ENCODE data around the gene SCRN3. TPM values are rescaled to one million over a fixed set of nuclear protein-coding genes. Genes with fewer than 3 reads are reported as not detected.
"Not testable (repeated sequence)": the region's sequence is repeated elsewhere in the genome, so short reads cannot be mapped to it uniquely, and the experiment has no call there.

The SCRN3 gene
- total and polyA plus RNA-seq, 11 donors = 15.7 to 56.6 (median 35.0) TPM

DNA sequence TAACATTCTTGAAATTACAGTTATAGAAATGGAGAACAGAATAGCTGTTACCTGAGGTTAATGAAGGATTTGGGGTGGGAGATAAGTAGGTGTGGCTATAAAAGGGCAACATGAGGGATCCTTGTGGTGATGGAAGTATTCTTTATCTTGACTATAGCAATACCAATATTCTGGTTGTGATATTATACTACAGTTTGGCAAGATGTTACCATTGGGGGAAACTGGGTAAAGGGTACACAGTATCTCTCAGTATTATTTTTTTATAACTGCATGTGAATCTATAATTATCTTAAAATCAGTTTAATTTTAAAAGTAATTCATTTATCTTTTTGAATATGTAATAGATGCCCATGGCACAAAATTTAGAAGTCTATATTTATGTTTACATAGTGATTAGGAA lies 8.1 kb downstream of the SCRN3 start:
- Histone ChIP-seq H3K36me3 (peaks cover 0 to 49% (median 40%) of the 10 kb centered on the region in 9 donors), H3K27ac (no peak overlapping the region), H3K4me1 (peaks cover 0 to 5% (median 0%) of the 10 kb centered on the region in 12 donors), H3K9me3 (no peaks in the 10 kb centered on the region), H3K4me3 (no peak overlapping the region), H3K27me3 (no peaks in the 10 kb centered on the region)
- ATAC-seq = no peak
- no peak for DNase-seq
- TF ChIP-seq, protein P1, sequence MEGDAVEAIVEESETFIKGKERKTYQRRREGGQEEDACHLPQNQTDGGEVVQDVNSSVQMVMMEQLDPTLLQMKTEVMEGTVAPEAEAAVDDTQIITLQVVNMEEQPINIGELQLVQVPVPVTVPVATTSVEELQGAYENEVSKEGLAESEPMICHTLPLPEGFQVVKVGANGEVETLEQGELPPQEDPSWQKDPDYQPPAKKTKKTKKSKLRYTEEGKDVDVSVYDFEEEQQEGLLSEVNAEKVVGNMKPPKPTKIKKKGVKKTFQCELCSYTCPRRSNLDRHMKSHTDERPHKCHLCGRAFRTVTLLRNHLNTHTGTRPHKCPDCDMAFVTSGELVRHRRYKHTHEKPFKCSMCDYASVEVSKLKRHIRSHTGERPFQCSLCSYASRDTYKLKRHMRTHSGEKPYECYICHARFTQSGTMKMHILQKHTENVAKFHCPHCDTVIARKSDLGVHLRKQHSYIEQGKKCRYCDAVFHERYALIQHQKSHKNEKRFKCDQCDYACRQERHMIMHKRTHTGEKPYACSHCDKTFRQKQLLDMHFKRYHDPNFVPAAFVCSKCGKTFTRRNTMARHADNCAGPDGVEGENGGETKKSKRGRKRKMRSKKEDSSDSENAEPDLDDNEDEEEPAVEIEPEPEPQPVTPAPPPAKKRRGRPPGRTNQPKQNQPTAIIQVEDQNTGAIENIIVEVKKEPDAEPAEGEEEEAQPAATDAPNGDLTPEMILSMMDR (IDR thresholded peaks at IDR 0.05) = no peak
- no peak for TF ChIP-seq POLR2A (IDR thresholded peaks at IDR 0.05)
- intact Hi-C loops (cut with DNase I) = no loop called here

DNA sequence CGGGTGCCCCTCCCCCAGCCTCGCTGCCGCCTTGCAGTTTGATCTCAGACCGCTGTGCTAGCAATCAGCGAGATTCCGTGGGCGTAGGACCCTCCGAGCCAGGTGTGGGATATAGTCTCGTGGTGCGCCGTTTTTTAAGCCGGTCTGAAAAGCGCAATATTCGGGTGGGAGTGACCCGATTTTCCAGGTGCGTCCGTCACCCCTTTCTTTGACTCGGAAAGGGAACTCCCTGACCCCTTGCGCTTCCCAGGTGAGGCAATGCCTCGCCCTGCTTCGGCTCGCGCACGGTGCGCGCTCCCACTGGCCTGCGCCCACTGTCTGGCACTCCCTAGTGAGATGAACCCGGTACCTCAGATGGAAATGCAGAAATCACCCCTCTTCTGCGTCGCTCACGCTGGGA lies 14.5 kb downstream of the SCRN3 start:
- intact Hi-C loops (cut with DNase I); H3K9me3 ChIP-seq; DNase-seq; H3K4me1 ChIP-seq; H3K27me3 ChIP-seq; ATAC-seq; H3K27ac ChIP-seq: not testable (repeated sequence)
- peaks cover 0 to 39% (median 15%) of the 10 kb centered on the region in 9 donors for H3K36me3 ChIP-seq
- WGBS, 4 donors = 76 to 100% (median 82%) methylated on average over 11 to 21 of the region's 31 CpGs
- peak overlapping the region in 1 of 12 donors; percentile 32 for H3K4me3 ChIP-seq

DNA sequence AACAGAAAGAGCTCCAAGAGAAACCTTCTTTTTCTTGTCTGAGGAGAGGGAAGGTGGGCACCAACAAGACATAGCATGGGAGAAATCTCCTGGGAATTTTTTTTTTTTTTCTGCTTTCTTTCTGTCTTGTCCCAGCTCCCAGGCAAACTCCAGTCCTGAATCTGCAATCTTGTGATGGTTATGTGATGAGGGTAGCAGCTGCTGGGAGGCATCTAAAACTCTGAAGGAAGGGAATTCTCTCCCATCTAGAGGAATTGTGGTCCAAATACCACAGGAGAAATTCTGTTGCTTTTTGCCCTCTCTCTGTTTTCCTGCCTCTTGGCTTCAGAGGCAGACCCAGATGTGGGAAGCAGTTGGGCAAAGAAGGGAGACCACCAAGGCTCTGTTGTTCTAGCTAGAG lies 16.7 kb downstream of the SCRN3 start:
- no peak overlapping the region for H3K27ac ChIP-seq
- H3K27me3 ChIP-seq = no peaks in the 10 kb centered on the region
- TF ChIP-seq, protein P1 (IDR thresholded peaks at IDR 0.05) = no peak
- TF ChIP-seq POLR2A (IDR thresholded peaks at IDR 0.05) = no peak
- peaks cover 0 to 50% (median 15%) of the 10 kb centered on the region in 9 donors for H3K36me3 ChIP-seq
- ATAC-seq (no peak), DNase-seq (no peak)
- no peaks in the 10 kb centered on the region for H3K4me1 ChIP-seq
- intact Hi-C loops (cut with DNase I) = no loop called here
- H3K4me3 ChIP-seq = no peak overlapping the region
- no peaks in the 10 kb centered on the region for H3K9me3 ChIP-seq

DNA sequence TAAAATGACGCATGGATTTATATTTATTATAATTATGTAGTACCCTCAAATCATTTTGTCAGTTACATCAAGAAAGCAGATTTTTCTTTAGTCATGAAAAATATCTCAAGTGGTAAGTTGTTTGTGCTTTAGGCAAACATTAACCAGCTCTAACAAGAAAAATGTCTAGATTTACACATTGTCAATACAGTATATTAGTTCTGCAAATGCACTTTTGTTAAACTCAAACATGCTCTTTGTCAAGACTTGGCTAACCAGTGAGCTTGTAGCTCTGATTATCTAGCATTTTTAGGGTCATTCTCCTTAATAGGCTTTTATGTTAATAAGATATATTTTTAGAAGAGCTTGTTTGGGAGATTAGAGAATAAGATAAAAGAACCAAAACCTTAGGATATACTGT lies 32.7 kb downstream of the SCRN3 start:
- no peaks in the 10 kb centered on the region for H3K9me3 ChIP-seq
- intact Hi-C loops (cut with DNase I) = no loop called here
- H3K4me1 ChIP-seq = no peaks in the 10 kb centered on the region
- no peak for TF ChIP-seq POLR2A (IDR thresholded peaks at IDR 0.05)
- TF ChIP-seq, protein P1 (IDR thresholded peaks at IDR 0.05) = no peak
- no peak for DNase-seq
- H3K27ac ChIP-seq = no peak overlapping the region
- WGBS, 4 donors = 93 to 98% (median 97%) methylated on average over 1 of the region's 1 CpG
- H3K36me3 ChIP-seq = peaks cover 0 to 81% (median 17%) of the 10 kb centered on the region in 9 donors
- ATAC-seq = no peak
- no peaks in the 10 kb centered on the region for H3K27me3 ChIP-seq
- H3K4me3 ChIP-seq = no peak overlapping the region

DNA sequence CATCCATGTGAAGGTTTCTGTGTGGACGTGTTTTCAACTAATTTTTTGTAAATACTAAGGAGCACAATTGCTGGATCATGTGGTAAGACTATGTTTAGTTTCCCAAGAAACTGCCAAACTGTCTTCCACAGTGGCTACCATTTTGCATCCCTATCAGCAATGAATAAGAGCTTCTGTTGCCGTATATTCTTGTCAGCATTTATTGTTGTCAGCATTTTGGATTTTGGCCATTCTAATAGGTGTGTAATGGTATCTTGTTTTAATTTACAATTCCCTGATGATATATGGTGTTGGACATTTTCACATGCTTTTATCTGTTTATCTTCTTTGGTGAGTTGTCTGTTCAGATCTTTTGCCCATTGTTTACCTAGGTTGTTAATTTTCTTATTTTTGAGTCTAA lies 34.5 kb downstream of the SCRN3 start:
- DNase-seq = no peak
- TF ChIP-seq, protein P1 (IDR thresholded peaks at IDR 0.05) = no peak
- no peak for TF ChIP-seq POLR2A (IDR thresholded peaks at IDR 0.05)
- no peak overlapping the region for H3K4me3 ChIP-seq
- no peaks in the 10 kb centered on the region for H3K9me3 ChIP-seq
- H3K4me1 ChIP-seq = no peaks in the 10 kb centered on the region
- intact Hi-C loops (cut with DNase I) = no loop called here
- ATAC-seq = no peak
- peaks cover 0 to 76% (median 17%) of the 10 kb centered on the region in 9 donors for H3K36me3 ChIP-seq
- WGBS, 4 donors = 76 to 96% (median 95%) methylated on average over 2 of the region's 2 CpGs
- H3K27me3 ChIP-seq = no peaks in the 10 kb centered on the region
- H3K27ac ChIP-seq = no peak overlapping the region

All from heart left ventricle (tissue), 16 donors.